ENCODE data around the gene DCXR. TPM values are rescaled to one million over a fixed set of nuclear protein-coding genes. Genes with fewer than 3 reads are reported as not detected.

DCXR gene
- total RNA-seq, 1 donor from 2014 or later, result 143 TPM

DNA sequence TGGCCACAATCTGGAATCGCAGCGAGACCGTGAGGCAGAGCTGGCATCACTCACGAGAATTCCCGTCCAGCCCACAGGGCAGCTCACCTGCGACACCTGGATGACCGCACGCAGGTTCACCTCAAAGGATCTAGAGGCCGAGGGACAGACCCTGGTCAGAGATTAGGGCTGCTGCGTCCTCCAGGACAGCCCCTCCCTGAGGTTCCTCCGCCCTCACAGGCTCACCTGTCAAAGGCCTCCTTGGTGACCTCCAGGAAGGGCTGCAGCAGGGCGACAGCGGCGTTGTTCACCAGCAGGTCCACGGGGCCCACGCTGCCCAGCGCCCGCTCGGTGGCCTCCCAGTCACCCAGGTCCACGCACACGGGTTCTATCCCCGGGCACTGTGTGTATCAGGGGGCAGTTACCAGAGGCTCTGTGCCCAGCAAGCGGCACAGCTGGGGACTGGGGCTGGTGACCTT, 834 bp downstream of the DCXR start:
- Histone ChIP-seq H3K27ac (peak overlapping the region; percentile 95), H3K27me3 (no peaks in the 10 kb centered on the region), H3K4me1 (peaks cover 18% of the 10 kb centered on the region), H3K4me3 (peak overlapping the region; percentile 65), H3K9me3 (no peaks in the 10 kb centered on the region), H3K36me3 (no peaks in the 10 kb centered on the region)
- ATAC-seq (no peak), DNase-seq (no peak)
- intact Hi-C loops (cut with DNase I), result loop anchor here (10.0 kb wide), 1 partner anchor 298 kb away; the partner anchor contains the start of gene SECTM1
- TF ChIP-seq, protein P1, sequence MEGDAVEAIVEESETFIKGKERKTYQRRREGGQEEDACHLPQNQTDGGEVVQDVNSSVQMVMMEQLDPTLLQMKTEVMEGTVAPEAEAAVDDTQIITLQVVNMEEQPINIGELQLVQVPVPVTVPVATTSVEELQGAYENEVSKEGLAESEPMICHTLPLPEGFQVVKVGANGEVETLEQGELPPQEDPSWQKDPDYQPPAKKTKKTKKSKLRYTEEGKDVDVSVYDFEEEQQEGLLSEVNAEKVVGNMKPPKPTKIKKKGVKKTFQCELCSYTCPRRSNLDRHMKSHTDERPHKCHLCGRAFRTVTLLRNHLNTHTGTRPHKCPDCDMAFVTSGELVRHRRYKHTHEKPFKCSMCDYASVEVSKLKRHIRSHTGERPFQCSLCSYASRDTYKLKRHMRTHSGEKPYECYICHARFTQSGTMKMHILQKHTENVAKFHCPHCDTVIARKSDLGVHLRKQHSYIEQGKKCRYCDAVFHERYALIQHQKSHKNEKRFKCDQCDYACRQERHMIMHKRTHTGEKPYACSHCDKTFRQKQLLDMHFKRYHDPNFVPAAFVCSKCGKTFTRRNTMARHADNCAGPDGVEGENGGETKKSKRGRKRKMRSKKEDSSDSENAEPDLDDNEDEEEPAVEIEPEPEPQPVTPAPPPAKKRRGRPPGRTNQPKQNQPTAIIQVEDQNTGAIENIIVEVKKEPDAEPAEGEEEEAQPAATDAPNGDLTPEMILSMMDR (IDR thresholded peaks at IDR 0.05), result no peak

DNA sequence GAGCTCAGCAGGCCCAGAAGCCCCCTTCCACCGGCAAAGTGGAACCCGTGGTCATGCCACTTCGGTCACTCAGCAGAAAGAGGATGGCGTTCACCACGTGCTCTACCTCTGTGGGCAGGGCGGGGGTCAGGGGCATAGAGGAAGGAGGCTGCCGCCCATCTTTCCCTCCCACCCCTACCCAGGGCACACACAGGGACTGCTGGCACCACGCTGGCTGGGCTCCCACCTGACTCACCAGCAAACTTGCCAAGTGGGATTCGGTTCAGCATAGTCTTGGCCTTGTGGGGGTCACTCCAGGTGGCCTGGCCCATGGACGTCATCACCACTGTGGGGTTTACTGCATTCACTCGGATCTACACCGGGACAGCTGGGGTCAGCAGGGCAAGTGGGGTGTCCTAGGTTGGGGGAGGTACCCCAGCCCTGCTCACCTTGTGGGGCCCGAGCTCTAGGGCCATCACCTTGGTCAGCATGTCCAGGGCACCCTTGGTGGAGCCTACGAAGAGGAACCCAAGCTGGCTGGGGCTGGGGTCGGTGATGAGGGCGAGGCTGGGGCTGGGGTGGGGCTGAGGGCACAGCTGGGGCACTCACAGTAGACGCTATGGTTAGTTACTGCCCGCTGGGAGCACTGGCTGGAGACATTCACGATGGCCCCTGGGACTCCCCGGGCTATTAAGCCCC, 1.4 kb downstream of the DCXR start:
- Histone ChIP-seq H3K27me3 (no peaks in the 10 kb centered on the region), H3K4me3 (peak overlapping the region; percentile 65), H3K36me3 (no peaks in the 10 kb centered on the region), H3K27ac (peak overlapping the region; percentile 95), H3K9me3 (no peaks in the 10 kb centered on the region), H3K4me1 (peaks cover 18% of the 10 kb centered on the region)
- DNase-seq (no peak), ATAC-seq (no peak)
- intact Hi-C loops (cut with DNase I), result loop anchor here (10.0 kb wide), 1 partner anchor 299 kb away; the partner anchor contains the start of gene SECTM1
- TF ChIP-seq, protein P1 (IDR thresholded peaks at IDR 0.05), result no peak

DNA sequence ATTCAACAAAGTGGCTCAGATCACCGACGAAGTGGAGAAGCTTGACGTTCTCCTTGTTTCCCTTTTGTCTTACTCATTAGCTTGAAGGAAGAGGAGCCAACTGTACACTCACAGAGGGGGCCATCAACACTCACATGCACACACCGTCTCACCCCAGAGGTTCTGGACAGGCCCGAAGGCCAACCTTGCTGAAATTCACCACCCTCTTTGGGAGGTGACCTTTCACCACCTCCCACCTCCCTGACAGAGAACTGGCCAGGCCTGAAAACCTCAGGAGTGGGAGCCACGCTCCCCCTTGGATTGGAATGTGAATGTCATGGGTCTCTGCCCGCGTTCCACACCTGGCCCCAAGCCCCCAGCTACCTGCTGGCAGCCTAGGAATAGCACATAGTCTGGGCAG, 2.0 kb downstream of the DCXR start:
- TF ChIP-seq, protein P1 (IDR thresholded peaks at IDR 0.05), result no peak
- no peak overlapping the region for H3K4me3 ChIP-seq
- intact Hi-C loops (cut with DNase I), result loop anchor here (10.0 kb wide), 1 partner anchor 299 kb away; the partner anchor contains the start of gene SECTM1

DNA sequence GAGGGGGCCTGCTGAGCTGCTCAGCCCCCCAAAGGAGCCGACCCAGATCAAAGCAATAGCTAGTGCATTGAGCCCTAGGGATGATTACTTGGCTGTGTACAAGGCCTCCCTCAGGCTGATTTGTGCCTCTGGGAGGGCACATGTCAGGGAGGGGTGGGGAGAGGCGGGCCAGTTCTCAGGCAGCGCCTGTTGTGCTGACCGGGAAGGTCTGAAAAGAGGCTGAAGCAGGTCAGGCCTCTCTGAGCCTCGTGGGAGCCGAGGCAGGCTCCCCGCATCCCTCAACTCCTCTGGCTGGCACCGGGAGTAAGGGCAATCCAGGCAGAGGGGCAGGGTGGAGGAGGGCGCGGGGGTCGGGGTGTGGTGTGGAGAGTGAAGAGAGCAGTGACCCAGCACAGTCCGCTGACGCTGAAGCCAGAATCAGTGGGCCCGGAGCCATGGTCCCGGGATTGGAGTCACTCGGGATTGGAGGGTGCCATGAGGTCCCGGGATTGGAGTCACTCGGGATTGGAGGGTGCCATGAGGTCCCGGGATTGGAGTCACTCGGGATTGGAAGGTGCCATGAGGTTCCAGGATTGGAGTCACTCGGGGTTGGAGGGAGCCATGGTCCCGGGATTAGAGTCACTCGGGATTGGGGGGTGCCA, 3.0 kb downstream of the DCXR start:
- ATAC-seq (no peak), DNase-seq (no peak)
- no peaks in the 10 kb centered on the region for H3K9me3 ChIP-seq
- H3K4me3 ChIP-seq, result no peak overlapping the region
- intact Hi-C loops (cut with DNase I), result loop anchor here (5.0 to 10.0 kb wide), 2 partner anchors 123 to 300 kb away; partner anchors contain the start of gene SECTM1
- no peaks in the 10 kb centered on the region for H3K36me3 ChIP-seq
- H3K4me1 ChIP-seq, result peaks cover 22% of the 10 kb centered on the region
- TF ChIP-seq, protein P1 (IDR thresholded peaks at IDR 0.05), result no peak
- H3K27me3 ChIP-seq, result no peaks in the 10 kb centered on the region
- no peak overlapping the region for H3K27ac ChIP-seq

More for the DNA sequence above, 2.0 kb downstream of the DCXR start:
- Histone ChIP-seq H3K27ac (no peak overlapping the region), H3K4me1 (peaks cover 18% of the 10 kb centered on the region), H3K9me3 (no peaks in the 10 kb centered on the region), H3K27me3 (no peaks in the 10 kb centered on the region), H3K36me3 (no peaks in the 10 kb centered on the region)
- DNase-seq, result no peak
- ATAC-seq, result no peak

DNA sequence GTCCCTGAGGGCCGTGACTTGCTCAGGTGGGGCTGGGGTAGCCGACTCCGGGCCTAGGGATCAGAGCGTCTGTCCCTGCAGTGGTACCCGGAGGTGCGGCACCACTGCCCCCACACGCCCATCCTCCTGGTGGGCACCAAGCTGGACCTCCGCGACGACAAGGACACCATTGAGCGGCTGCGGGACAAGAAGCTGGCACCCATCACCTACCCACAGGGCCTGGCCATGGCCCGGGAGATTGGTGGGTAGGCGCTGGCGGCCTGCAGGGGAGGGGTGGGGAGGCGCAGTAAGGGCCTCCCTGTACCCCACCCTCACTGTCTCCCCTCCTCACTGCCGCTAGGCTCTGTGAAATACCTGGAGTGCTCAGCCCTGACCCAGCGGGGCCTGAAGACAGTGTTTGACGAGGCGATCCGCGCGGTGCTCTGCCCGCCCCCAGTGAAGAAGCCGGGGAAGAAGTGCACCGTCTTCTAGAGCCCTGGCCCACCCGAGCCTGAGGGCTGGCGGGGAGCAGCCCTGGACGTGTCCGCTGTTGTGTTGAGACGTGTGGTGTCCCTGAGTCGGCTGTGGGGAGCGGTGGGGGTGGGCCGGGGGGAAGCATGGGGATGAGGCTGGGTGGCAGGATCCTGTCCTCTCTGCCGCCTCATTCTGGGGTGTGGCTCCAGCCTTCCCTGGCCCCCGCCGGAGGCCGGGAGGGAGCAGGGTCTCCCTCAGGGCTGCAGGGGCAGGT, 4.0 kb downstream of the DCXR start:
- Histone ChIP-seq H3K27ac (no peak overlapping the region), H3K4me1 (peaks cover 22% of the 10 kb centered on the region), H3K36me3 (no peaks in the 10 kb centered on the region), H3K4me3 (no peak overlapping the region), H3K9me3 (no peaks in the 10 kb centered on the region), H3K27me3 (no peaks in the 10 kb centered on the region)
- DNase-seq (no peak), ATAC-seq (no peak)
- TF ChIP-seq, protein P1 (IDR thresholded peaks at IDR 0.05), result no peak
- intact Hi-C loops (cut with DNase I), result loop anchor here (5.0 to 10.0 kb wide), 2 partner anchors 124 to 301 kb away; partner anchors contain the start of gene SECTM1
